Sigmoid colon (tissue), 7 donors: Measurements from ENCODE around the gene TPPP2. TPM values are rescaled to one million over a fixed set of nuclear protein-coding genes. Genes with fewer than 3 reads are reported as not detected.
A peak's percentile ranks its signal among the peaks of the same experiment; 100 is the strongest.

Source experiments
- DNase-seq: peaks from one replicate; pipeline ENCODE4 v3.0.0-alpha.2; 2019
- H3K27ac ChIP-seq, 4 donors: fragments of 200-600 bp; sonication (generic); one replicate each; pipeline ENCODE4 v1.5.1; 2016 to 2019; ENCODE audit warnings: mild to moderate bottlenecking in 1 of 4
- H3K27me3 ChIP-seq, 3 donors: fragments of 200-600 bp; sonication (generic); one replicate each; pipeline ENCODE4 v1.5.1; 2019; ENCODE audit warnings: mild to moderate bottlenecking in 1 of 3
- H3K36me3 ChIP-seq, 4 donors: fragments of 200-600 bp; sonication (generic); one replicate each; pipeline ENCODE4 v1.5.1; 2016 to 2019
- H3K4me1 ChIP-seq, 4 donors: fragments of 200-600 bp; sonication (generic); one replicate each; pipeline ENCODE4 v1.5.1; 2017 to 2019
- H3K4me3 ChIP-seq, 4 donors: fragments of 200-600 bp; sonication (generic); one replicate each; pipeline ENCODE4 v1.5.1; 2017 to 2019; ENCODE audit warnings: mild to moderate bottlenecking in 2 of 4, moderate library complexity in 1 of 4
- H3K9me3 ChIP-seq, 4 donors: fragments of 200-600 bp in 3 of 4; sonication (generic) in 3 of 4; one replicate each; pipeline versions ENCODE4 v1.5.1 to v1.6.1; 2013 to 2019
- CTCF ChIP-seq, 4 experiments: fragments of 450-650 bp in 3 of 4; fragments of 200-600 bp in 1 of 4; IDR thresholded peaks; one replicate each; pipeline ENCODE4 v1.5.1; 2016 to 2019; ENCODE audit warnings: antibody characterized with exemption in 4 of 4, mild to moderate bottlenecking in 3 of 4, moderate library complexity in 2 of 4
- EP300 ChIP-seq, 4 donors: sonication (generic); formaldehyde crosslinking; IDR thresholded peaks; one replicate each; pipeline ENCODE4 v1.6.1; 2017; ENCODE audit warnings: antibody characterized with exemption in 4 of 4
- POLR2A ChIP-seq, 2 donors: fragments of 450-650 bp; IDR thresholded peaks; one replicate each; pipeline ENCODE4 v1.6.1; 2016; ENCODE audit warnings: antibody characterized with exemption in 2 of 2, mild to moderate bottlenecking in 2 of 2, moderate library complexity in 2 of 2
- POLR2AphosphoS5 ChIP-seq, 4 donors: sonication (generic); formaldehyde crosslinking; IDR thresholded peaks; one replicate each; pipeline ENCODE4 v1.6.1; 2017; ENCODE audit warnings: antibody characterized with exemption in 4 of 4
- WGBS, 2 donors: extraction: QIAGEN DNeasy Blood & Tissue Kit; methylation state at CpG; one replicate each; pipeline ENCODE4 v1.1.7; 2013; 5-methylcytosine and 5-hydroxymethylcytosine counted together
- intact Hi-C: fragments of 100-400 bp; cut with DNase I; formaldehyde crosslinking; loops from one replicate; pipeline ENCODE4 v1.15.1; 2023
- polyA plus RNA-seq, 3 donors: library from polyadenylated mRNA; stranded (reverse); fragments of 200-250 nt; gene quantifications; one replicate each; pipeline ENCODE4 v1.2.3, GENCODE V29; 2013
- total RNA-seq, 4 donors: library from RNA; depleted of rRNA; stranded (reverse); fragments of >200 nt; gene quantifications; one replicate each; pipeline ENCODE4 v1.1.0, GENCODE V29; 2016
- donor health status: healthy with polysubstance abuse.
- donor health status: Bipolar disorder and iron deficiency.
- donor health status: healthy.

The TPPP2 gene
- total and polyA plus RNA-seq, 7 donors, result 0.36 TPM; not detected in 6

GRCh38 chr14:21023817-21024584, 6.0 kb upstream of the TPPP2 start:
- 6 to 22% methylated on average over 17 of the region's 17 CpGs for WGBS, 2 donors
- peaks cover 0 to 43% (median 35%) of the 10 kb centered on the region in 4 donors for H3K4me1 ChIP-seq
- no peaks in the 10 kb centered on the region for H3K9me3 ChIP-seq
- intact Hi-C loops, result loop anchor here (2.0 kb wide), 2 partner anchors 15 to 47 kb away; partner anchors contain the start of gene ARHGEF40
- TF ChIP-seq CTCF (IDR thresholded peaks at IDR 0.05) (no peak), POLR2AphosphoS5 (IDR thresholded peaks at IDR 0.05) (no peak), POLR2A (IDR thresholded peaks at IDR 0.05) (no peak), EP300 (IDR thresholded peaks at IDR 0.05) (no peak)
- DNase-seq, result no peak
- peaks cover 14 to 38% (median 22%) of the 10 kb centered on the region in 4 donors for H3K36me3 ChIP-seq
- H3K27me3 ChIP-seq, result no peaks in the 10 kb centered on the region
- H3K4me3 ChIP-seq, result peak overlapping the region; percentile 84 to 96 (median 88)
- peak overlapping the region; percentile 93 to 95 (median 93) for H3K27ac ChIP-seq

GRCh38 chr14:21024585-21025370, 5.2 kb upstream of the TPPP2 start, which contains the start of gene NDRG2:
TSS of gene NDRG2 (minus strand) at chr14:21025061. CDS start at chr14:21023315, 1,746 bp downstream.
- peak within 1 kb of the TSS; percentile 84 to 96 (median 88) for H3K4me3 ChIP-seq
- H3K27me3 ChIP-seq, result no peaks in the 10 kb centered on the region
- TF ChIP-seq CTCF (IDR thresholded peaks at IDR 0.05), result no peak
- TF ChIP-seq POLR2A (IDR thresholded peaks at IDR 0.05), result peak in 1 of 2 donors; percentile 35
- TF ChIP-seq EP300 (IDR thresholded peaks at IDR 0.05), result no peak
- TF ChIP-seq POLR2AphosphoS5 (IDR thresholded peaks at IDR 0.05), result peak in 3 of 4 donors; percentile 65 to 79 (median 79)
- intact Hi-C loops, result loop anchor here (2.0 kb wide), 2 partner anchors 14 to 46 kb away; partner anchors contain the start of gene ARHGEF40
- no peaks in the 10 kb centered on the region for H3K9me3 ChIP-seq
- peak; percentile 94 for DNase-seq
- H3K36me3 ChIP-seq, result peaks cover 12 to 30% (median 16%) of the 10 kb centered on the region in 4 donors
- 1% methylated on average over 72 of the region's 72 CpGs for WGBS, 2 donors
- H3K27ac ChIP-seq, result peak within 1 kb of the TSS; percentile 93 to 95 (median 93)
- peaks cover 0 to 43% (median 35%) of the 10 kb centered on the region in 4 donors for H3K4me1 ChIP-seq

- H3K36me3 ChIP-seq, result peaks cover 4 to 22% (median 13%) of the 10 kb centered on the region in 4 donors
- 14 to 19% methylated on average over 58 of the region's 58 CpGs for WGBS, 2 donors
- peaks cover 0 to 43% (median 35%) of the 10 kb centered on the region in 4 donors for H3K4me1 ChIP-seq
Observed at GRCh38 chr14:21025371-21026273, 4.4 kb upstream of the TPPP2 start.

More at GRCh38 chr14:21025371-21026273, 4.4 kb upstream of the TPPP2 start:
- intact Hi-C loops, result loop anchor here (2.0 kb wide), 2 partner anchors 13 to 45 kb away; partner anchors contain the start of gene ARHGEF40
- Histone ChIP-seq H3K27ac (peak overlapping the region; percentile 93 to 95 (median 93)), H3K27me3 (no peaks in the 10 kb centered on the region), H3K9me3 (no peaks in the 10 kb centered on the region), H3K4me3 (peak overlapping the region; percentile 84 to 96 (median 88))
- DNase-seq, result peak; percentile 96
- TF ChIP-seq EP300 (IDR thresholded peaks at IDR 0.05) (peak in 2 of 4 donors; percentile 12 to 33), POLR2A (IDR thresholded peaks at IDR 0.05) (peak in 1 of 2 donors; percentile 16), POLR2AphosphoS5 (IDR thresholded peaks at IDR 0.05) (peak in 3 of 4 donors; percentile 19 to 48 (median 38)), CTCF (IDR thresholded peaks at IDR 0.05) (peak in 1 of 4 experiments; percentile 17)
